Measurements from ENCODE around the gene LARP4B.

DNA sequence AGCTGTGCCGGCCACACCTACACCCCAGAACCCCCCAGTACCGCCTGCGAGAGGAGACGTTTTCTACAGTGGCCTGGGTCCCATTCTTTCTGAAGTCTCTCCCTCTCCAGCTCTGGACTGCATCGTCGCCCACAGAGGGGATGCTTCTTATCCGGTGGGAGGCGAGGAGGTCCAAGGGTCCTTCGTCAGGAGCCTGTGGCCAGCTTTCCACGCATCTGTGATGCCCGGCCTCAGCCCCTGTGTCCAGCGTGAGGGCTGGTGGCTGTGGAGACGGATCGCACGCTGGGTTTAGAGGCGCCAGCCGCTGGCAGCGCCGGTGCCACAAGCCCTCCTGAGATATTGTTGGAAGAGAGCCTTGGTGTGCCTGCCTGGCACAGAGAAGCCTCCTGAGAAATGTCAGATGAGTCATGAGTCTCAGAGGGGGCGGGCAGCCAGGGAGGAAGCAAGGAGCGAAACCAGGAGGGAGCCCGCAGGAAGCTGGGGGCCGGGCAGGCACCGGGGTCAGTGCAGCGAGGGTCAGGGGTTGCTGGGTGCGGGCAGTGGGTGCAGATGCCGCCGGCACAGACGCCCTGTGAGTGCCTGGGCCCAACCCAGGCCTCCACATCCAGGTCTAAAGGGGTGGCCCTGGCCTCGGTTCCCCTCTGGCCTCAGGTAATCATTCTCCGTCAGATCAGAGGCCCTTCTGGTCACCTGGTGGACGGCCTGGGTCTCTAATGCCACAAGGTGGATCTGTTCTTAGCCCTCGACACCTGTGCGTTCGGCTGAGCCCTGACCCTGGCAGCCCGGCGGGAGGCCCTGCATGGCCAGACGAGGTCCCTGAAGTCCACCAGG is 156.0 kb downstream of the LARP4B start:
- 0 out of 2 replicates have a peak, but pooled peaks have one; percentile 26 for TF ChIP-seq TEAD4 (IDR thresholded peaks at IDR 0.05; ENCODE audit: borderline replicate concordance, insufficient read depth)
- TF ChIP-seq NRF1 (IDR thresholded peaks at IDR 0.05; ENCODE audit: low read depth, low read length), result no peak
- TF ChIP-seq, protein P1, sequence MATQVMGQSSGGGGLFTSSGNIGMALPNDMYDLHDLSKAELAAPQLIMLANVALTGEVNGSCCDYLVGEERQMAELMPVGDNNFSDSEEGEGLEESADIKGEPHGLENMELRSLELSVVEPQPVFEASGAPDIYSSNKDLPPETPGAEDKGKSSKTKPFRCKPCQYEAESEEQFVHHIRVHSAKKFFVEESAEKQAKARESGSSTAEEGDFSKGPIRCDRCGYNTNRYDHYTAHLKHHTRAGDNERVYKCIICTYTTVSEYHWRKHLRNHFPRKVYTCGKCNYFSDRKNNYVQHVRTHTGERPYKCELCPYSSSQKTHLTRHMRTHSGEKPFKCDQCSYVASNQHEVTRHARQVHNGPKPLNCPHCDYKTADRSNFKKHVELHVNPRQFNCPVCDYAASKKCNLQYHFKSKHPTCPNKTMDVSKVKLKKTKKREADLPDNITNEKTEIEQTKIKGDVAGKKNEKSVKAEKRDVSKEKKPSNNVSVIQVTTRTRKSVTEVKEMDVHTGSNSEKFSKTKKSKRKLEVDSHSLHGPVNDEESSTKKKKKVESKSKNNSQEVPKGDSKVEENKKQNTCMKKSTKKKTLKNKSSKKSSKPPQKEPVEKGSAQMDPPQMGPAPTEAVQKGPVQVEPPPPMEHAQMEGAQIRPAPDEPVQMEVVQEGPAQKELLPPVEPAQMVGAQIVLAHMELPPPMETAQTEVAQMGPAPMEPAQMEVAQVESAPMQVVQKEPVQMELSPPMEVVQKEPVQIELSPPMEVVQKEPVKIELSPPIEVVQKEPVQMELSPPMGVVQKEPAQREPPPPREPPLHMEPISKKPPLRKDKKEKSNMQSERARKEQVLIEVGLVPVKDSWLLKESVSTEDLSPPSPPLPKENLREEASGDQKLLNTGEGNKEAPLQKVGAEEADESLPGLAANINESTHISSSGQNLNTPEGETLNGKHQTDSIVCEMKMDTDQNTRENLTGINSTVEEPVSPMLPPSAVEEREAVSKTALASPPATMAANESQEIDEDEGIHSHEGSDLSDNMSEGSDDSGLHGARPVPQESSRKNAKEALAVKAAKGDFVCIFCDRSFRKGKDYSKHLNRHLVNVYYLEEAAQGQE (IDR thresholded peaks at IDR 0.05; ENCODE audit: low read depth, low read length), result no peak
- peak; percentile 71 for TF ChIP-seq FOSL2 (IDR thresholded peaks at IDR 0.05; ENCODE audit: borderline replicate concordance, low read depth)
